GM23338 (cell line): ENCODE results near the gene EEPD1.

Experiments used
- CREB1 ChIP-seq: fragments of 250-450 bp; sonication (Bioruptor Pico); IDR thresholded peaks from 2 replicates; pipeline ENCODE4 v1.5.0; 2020; ENCODE audit warnings: low read depth, mild to moderate bottlenecking, moderate library complexity
- EZH2 ChIP-seq: fragments of 200-600 bp; sonication (generic); IDR thresholded peaks from one replicate; pipeline ENCODE4 v1.8.0; 2017; ENCODE audit warnings: antibody characterized with exemption, mild to moderate bottlenecking, low read depth; ENCODE audit not compliant: unreplicated experiment
- EZH2phosphoT487 ChIP-seq: fragments of 200-600 bp; sonication (generic); IDR thresholded peaks from one replicate; pipeline ENCODE4 v1.8.1; 2018; ENCODE audit warnings: antibody characterized with exemption; ENCODE audit not compliant: unreplicated experiment
- JUNB ChIP-seq: IDR thresholded peaks from one replicate; pipeline ENCODE4 v1.6.1; 2016; ENCODE audit warnings: antibody characterized with exemption; ENCODE audit not compliant: unreplicated experiment
- NANOG ChIP-seq: IDR thresholded peaks from 2 replicates; pipeline ENCODE4 v1.6.1; 2016; ENCODE audit warnings: antibody characterized with exemption, borderline replicate concordance
- POLR2AphosphoS5 ChIP-seq: IDR thresholded peaks from 2 replicates; pipeline ENCODE4 v1.6.1; 2016; ENCODE audit warnings: antibody characterized with exemption, low read depth
- STAT1 ChIP-seq: IDR thresholded peaks from one replicate; pipeline ENCODE4 v1.6.1; 2016; ENCODE audit warnings: antibody characterized with exemption; ENCODE audit not compliant: unreplicated experiment
- TF ChIP-seq, protein P1 (sequence below), 2 experiments: fragments of 200-600 bp in 1 of 2; sonication (generic) in 1 of 2; conservative IDR thresholded peaks; 2 replicates each; pipeline versions ENCODE4 v1.5.1 to v1.6.1; 2016 to 2017; ENCODE audit warnings: antibody characterized with exemption in 2 of 2, low read depth in 2 of 2, mild to moderate bottlenecking in 2 of 2, moderate library complexity in 1 of 2
- TF ChIP-seq, protein P2 (sequence below): IDR thresholded peaks from one replicate; pipeline ENCODE4 v1.6.1; 2018; ENCODE audit warnings: antibody characterized with exemption; ENCODE audit not compliant: unreplicated experiment

DNA sequence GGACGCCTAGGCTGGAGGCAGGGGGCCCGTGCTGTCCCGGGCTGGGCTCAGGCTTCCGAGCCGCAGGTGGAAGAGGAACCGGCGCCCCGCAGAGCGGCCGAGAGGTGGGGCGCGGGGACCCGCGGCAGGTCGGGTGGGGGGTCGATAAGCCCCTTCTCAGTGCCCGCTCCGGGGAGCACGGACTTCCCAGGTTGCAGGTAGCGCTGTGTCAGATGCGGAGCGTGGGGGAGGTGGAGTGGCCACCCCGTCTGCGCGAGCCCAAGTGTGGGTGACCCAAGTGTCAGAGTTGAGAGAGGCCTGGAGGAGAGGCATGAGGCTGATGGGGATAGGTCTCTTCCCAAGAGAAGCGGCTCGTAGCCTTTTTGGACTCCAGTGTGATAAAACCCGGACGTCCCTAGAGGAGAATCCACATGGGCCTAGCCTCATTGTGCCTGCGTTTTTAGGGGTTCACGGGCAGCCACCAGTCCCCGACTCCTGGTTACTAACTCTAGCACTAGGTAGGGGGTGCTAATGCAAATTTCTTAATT is 580 bp downstream of the EEPD1 start:
- TF ChIP-seq EZH2: no peak
- TF ChIP-seq, protein P1, sequence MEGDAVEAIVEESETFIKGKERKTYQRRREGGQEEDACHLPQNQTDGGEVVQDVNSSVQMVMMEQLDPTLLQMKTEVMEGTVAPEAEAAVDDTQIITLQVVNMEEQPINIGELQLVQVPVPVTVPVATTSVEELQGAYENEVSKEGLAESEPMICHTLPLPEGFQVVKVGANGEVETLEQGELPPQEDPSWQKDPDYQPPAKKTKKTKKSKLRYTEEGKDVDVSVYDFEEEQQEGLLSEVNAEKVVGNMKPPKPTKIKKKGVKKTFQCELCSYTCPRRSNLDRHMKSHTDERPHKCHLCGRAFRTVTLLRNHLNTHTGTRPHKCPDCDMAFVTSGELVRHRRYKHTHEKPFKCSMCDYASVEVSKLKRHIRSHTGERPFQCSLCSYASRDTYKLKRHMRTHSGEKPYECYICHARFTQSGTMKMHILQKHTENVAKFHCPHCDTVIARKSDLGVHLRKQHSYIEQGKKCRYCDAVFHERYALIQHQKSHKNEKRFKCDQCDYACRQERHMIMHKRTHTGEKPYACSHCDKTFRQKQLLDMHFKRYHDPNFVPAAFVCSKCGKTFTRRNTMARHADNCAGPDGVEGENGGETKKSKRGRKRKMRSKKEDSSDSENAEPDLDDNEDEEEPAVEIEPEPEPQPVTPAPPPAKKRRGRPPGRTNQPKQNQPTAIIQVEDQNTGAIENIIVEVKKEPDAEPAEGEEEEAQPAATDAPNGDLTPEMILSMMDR (conservative IDR thresholded peaks at IDR 0.05; ENCODE audit: low read depth in 2 of 2): no peak
- no peak for TF ChIP-seq CREB1 (CRISPR knock-in tag)
- no peak for TF ChIP-seq POLR2AphosphoS5
- no peak for TF ChIP-seq EZH2phosphoT487
- TF ChIP-seq, protein P2, sequence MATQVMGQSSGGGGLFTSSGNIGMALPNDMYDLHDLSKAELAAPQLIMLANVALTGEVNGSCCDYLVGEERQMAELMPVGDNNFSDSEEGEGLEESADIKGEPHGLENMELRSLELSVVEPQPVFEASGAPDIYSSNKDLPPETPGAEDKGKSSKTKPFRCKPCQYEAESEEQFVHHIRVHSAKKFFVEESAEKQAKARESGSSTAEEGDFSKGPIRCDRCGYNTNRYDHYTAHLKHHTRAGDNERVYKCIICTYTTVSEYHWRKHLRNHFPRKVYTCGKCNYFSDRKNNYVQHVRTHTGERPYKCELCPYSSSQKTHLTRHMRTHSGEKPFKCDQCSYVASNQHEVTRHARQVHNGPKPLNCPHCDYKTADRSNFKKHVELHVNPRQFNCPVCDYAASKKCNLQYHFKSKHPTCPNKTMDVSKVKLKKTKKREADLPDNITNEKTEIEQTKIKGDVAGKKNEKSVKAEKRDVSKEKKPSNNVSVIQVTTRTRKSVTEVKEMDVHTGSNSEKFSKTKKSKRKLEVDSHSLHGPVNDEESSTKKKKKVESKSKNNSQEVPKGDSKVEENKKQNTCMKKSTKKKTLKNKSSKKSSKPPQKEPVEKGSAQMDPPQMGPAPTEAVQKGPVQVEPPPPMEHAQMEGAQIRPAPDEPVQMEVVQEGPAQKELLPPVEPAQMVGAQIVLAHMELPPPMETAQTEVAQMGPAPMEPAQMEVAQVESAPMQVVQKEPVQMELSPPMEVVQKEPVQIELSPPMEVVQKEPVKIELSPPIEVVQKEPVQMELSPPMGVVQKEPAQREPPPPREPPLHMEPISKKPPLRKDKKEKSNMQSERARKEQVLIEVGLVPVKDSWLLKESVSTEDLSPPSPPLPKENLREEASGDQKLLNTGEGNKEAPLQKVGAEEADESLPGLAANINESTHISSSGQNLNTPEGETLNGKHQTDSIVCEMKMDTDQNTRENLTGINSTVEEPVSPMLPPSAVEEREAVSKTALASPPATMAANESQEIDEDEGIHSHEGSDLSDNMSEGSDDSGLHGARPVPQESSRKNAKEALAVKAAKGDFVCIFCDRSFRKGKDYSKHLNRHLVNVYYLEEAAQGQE: no peak
- no peak for TF ChIP-seq JUNB
- TF ChIP-seq NANOG: no peak
- TF ChIP-seq STAT1: no peak
